Adrenal gland (tissue), 12 donors: Measurements from ENCODE around the gene DCTN2. TPM values are rescaled to one million over a fixed set of nuclear protein-coding genes. Genes with fewer than 3 reads are reported as not detected.
"Not testable (repeated sequence)": the region's sequence is repeated elsewhere in the genome, so short reads cannot be mapped to it uniquely, and the experiment has no call there.

Experiments used
- DNase-seq, 7 donors: peaks; one replicate each; pipeline ENCODE4 v3.0.0-alpha.2; 2019 to 2020
- H3K27ac ChIP-seq, 5 donors: fragments of 200-600 bp; sonication (generic) in 4 of 5; 1 replicate in 3 of 5; 2 replicates in 2 of 5; pipeline versions ENCODE4 v1.5.1 to v1.8.0; 2016 to 2020; ENCODE audit warnings: mild to moderate bottlenecking in 1 of 5
- H3K27me3 ChIP-seq: fragments of 200-600 bp; 2 replicates; pipeline ENCODE4 v1.8.0; 2021
- H3K36me3 ChIP-seq, 2 donors: fragments of 200-600 bp; replicated peaks in 1 of 2; 1 replicate in 1 of 2; 2 replicates in 1 of 2; pipeline versions ENCODE4 v1.5.1 to v1.8.0; 2018 to 2022
- H3K4me1 ChIP-seq, 2 donors: fragments of 200-600 bp; replicated peaks in 1 of 2; 1 replicate in 1 of 2; 2 replicates in 1 of 2; pipeline versions ENCODE4 v1.5.1 to v1.8.0; 2018 to 2021
- H3K4me3 ChIP-seq, 4 donors: fragments of 200-600 bp; sonication (generic) in 3 of 4; one replicate each; pipeline ENCODE4 v1.5.1; 2016 to 2018
- H3K9me3 ChIP-seq, 3 donors: fragments of 200-600 bp; sonication (generic) in 1 of 3; replicated peaks in 1 of 3; 1 replicate in 2 of 3; 2 replicates in 1 of 3; pipeline versions ENCODE4 v1.5.1 to v1.8.0; 2016 to 2021
- POLR2A ChIP-seq, 2 donors: fragments of 450-650 bp; IDR thresholded peaks; one replicate each; pipeline ENCODE4 v1.6.1; 2017; ENCODE audit warnings: antibody characterized with exemption in 2 of 2, mild to moderate bottlenecking in 2 of 2, moderate library complexity in 1 of 2
- WGBS, 4 donors: extraction: QIAGEN DNeasy Blood & Tissue Kit in 2 of 4; methylation state at CpG; one replicate each; pipeline versions ENCODE4 v1.1.5 to v1.1.7; 2013 to 2017; 5-methylcytosine and 5-hydroxymethylcytosine counted together
- intact Hi-C, 2 donors: fragments of 100-400 bp; cut with DNase I; formaldehyde crosslinking; loops; one replicate each; pipeline versions ENCODE4 v1.14.1 to v1.15.0; 2022 to 2023
- polyA plus RNA-seq, 3 donors: library from polyadenylated mRNA; stranded (reverse); fragments of 200-250 nt in 2 of 3; fragments of 350-450 nt in 1 of 3; fragmentation: Illumina TruSeq in 1 of 3; extraction: RNeasy Lipid Tissue Mini Kit (QIAGEN cat#74804) in 1 of 3; gene quantifications; one replicate each; pipeline ENCODE4 v1.2.3, GENCODE V29; 2013 to 2014
- total RNA-seq, 9 donors: library from RNA; depleted of rRNA in 4 of 9; stranded (reverse); fragments of >200 nt in 4 of 9; fragments of 120-200 nt in 1 of 9; fragmentation: NEBNext Ultra II Directional in 1 of 9; extraction: Animal tissue kit (Norgen Biotek cat#: 25700) in 1 of 9; gene quantifications; one replicate each; pipeline versions ENCODE4 v1.1.0 to v1.2.4, GENCODE V29; 2013 to 2023
- TF ChIP-seq, protein P1 (sequence below), 6 experiments: fragments of 450-650 bp in 4 of 6; fragments of 200-600 bp in 2 of 6; sonication (generic) in 1 of 6; IDR thresholded peaks; 1 replicate in 5 of 6; 2 replicates in 1 of 6; pipeline versions ENCODE4 v1.5.1 to v1.8.0; 2016 to 2021; ENCODE audit warnings: antibody characterized with exemption in 6 of 6, mild to moderate bottlenecking in 2 of 6, moderate library complexity in 1 of 6
- donor health status: healthy with polysubstance abuse.
- donor health status: Bipolar disorder and iron deficiency.
- donor health status: DM: yes; HTN: yes; CAD: no.
- donor health status: DM: no; HTN: no; CAD: no.
- donor health status: DM: no; HTN: no; CAD: no.
- donor health status: DM: yes; HTN: yes; CAD: no.

The DCTN2 gene
- total and polyA plus RNA-seq, 12 donors, result 81.2 to 238 (median 135) TPM

DNA sequence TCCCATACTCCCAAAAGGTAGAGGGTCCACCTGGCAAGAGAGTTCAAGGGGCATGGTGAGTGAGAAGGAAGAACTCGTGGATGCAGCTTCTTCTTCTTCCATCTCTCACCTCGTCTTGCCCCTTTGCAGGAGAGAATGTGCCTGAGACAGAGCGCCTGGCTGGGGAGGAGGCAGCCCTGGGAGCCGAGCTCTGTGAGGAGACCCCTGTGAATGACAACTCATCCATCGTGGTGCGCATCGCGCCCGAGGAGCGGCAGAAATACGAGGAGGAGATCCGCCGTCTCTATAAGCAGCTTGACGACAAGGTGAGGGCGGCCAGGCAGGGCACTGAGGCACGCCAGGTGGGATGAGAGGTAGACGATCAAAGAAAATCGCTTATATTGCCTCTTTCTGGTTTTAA, 22.9 kb upstream of the DCTN2 start:
- Histone ChIP-seq H3K27ac (no peak overlapping the region), H3K9me3 (no peaks in the 10 kb centered on the region), H3K4me1 (no peaks in the 10 kb centered on the region), H3K36me3 (no peaks in the 10 kb centered on the region), H3K27me3 (peaks cover 12% of the 10 kb centered on the region), H3K4me3 (no peak overlapping the region)
- intact Hi-C loops, result no loop called here
- TF ChIP-seq, protein P1, sequence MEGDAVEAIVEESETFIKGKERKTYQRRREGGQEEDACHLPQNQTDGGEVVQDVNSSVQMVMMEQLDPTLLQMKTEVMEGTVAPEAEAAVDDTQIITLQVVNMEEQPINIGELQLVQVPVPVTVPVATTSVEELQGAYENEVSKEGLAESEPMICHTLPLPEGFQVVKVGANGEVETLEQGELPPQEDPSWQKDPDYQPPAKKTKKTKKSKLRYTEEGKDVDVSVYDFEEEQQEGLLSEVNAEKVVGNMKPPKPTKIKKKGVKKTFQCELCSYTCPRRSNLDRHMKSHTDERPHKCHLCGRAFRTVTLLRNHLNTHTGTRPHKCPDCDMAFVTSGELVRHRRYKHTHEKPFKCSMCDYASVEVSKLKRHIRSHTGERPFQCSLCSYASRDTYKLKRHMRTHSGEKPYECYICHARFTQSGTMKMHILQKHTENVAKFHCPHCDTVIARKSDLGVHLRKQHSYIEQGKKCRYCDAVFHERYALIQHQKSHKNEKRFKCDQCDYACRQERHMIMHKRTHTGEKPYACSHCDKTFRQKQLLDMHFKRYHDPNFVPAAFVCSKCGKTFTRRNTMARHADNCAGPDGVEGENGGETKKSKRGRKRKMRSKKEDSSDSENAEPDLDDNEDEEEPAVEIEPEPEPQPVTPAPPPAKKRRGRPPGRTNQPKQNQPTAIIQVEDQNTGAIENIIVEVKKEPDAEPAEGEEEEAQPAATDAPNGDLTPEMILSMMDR (IDR thresholded peaks at IDR 0.05), result no peak
- TF ChIP-seq POLR2A (IDR thresholded peaks at IDR 0.05), result no peak
- WGBS, 4 donors, result 74 to 89% (median 83%) methylated on average over 16 to 18 of the region's 18 CpGs
- DNase-seq, result no peak

DNA sequence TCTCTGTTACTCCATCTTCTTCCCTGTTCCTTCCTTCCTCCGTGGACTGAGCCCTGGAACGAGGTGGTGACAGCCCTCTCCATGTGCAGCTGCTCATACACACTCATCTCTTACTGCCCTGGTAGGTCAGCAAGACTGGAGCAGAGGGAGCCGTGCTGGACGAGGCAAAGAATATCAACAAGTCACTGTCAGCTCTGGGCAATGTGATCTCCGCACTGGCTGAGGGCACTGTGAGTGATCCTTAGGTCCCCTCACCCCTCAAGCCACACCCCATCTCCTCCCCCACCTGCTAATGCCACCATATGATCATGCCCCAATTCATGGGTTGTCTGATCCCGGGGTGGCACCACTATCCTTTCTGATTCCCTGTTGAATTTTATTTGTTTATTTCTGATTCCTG, 21.8 kb upstream of the DCTN2 start:
- Histone ChIP-seq H3K27ac (no peak overlapping the region), H3K4me3 (no peak overlapping the region), H3K9me3 (no peaks in the 10 kb centered on the region), H3K4me1 (no peaks in the 10 kb centered on the region), H3K36me3 (no peaks in the 10 kb centered on the region), H3K27me3 (peaks cover 12% of the 10 kb centered on the region)
- TF ChIP-seq POLR2A (IDR thresholded peaks at IDR 0.05), result no peak
- TF ChIP-seq, protein P1 (IDR thresholded peaks at IDR 0.05), result no peak
- intact Hi-C loops, result no loop called here
- DNase-seq, result no peak
- 54 to 77% (median 69%) methylated on average over 5 to 6 of the region's 6 CpGs for WGBS, 4 donors

DNA sequence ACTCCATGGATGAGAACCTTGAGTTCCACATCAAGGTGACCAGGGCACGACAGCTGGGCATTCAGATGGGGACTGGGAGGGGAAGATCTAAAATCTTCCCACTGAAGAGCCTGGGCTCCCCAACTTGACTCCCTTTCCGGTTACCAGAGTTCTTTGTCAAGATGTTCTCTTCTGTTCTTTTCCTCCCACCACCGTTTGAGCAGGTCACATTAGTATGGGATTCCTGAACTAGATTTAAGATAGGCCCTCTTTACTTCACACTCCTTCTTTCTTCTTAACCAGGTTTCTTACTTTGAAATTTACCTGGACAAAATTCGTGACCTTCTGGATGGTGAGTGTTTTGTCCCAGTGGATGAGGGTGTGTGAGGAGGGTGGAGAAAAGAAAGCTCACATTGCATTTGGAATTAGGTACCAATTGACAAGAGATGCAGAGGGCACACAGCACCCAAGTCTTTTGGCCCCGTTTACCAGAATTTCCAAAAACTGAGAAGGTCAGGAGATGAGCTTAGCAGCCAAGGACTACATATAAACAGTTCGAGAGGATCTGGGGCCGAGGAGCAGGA, 17.3 kb upstream of the DCTN2 start:
- intact Hi-C loops, result no loop called here
- Histone ChIP-seq H3K27ac (no peak overlapping the region), H3K4me1 (no peaks in the 10 kb centered on the region), H3K36me3 (no peaks in the 10 kb centered on the region), H3K27me3 (peaks cover 12% of the 10 kb centered on the region), H3K9me3 (no peaks in the 10 kb centered on the region), H3K4me3 (no peak overlapping the region)
- DNase-seq, result no peak
- 78 to 83% (median 81%) methylated on average over 7 of the region's 7 CpGs for WGBS, 4 donors
- TF ChIP-seq, protein P1 (IDR thresholded peaks at IDR 0.05), result no peak
- TF ChIP-seq POLR2A (IDR thresholded peaks at IDR 0.05), result no peak

DNA sequence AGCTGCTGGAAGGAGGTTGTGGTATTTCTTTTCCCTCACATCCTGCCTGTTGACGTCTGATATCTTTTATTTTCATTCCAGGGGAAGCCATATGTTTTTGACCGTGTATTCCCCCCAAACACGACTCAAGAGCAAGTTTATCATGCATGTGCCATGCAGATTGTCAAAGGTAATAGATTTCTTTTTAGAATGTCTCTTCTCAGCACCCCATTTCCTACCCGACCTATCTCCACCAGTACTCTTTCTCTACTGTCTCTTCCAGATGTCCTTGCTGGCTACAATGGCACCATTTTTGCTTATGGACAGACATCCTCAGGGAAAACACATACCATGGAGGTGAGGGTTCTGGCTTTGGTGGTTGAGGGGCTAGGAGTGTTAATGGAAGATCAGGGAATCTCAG, 16.4 kb upstream of the DCTN2 start:
- WGBS, 4 donors, result 51 to 57% (median 54%) methylated on average over 4 of the region's 4 CpGs
- Histone ChIP-seq H3K4me1 (no peaks in the 10 kb centered on the region), H3K27me3 (peaks cover 12% of the 10 kb centered on the region), H3K27ac (no peak overlapping the region), H3K9me3 (no peaks in the 10 kb centered on the region), H3K4me3 (no peak overlapping the region), H3K36me3 (no peaks in the 10 kb centered on the region)
- intact Hi-C loops, result no loop called here
- TF ChIP-seq, protein P1 (IDR thresholded peaks at IDR 0.05), result no peak
- TF ChIP-seq POLR2A (IDR thresholded peaks at IDR 0.05), result no peak
- DNase-seq, result no peak

DNA sequence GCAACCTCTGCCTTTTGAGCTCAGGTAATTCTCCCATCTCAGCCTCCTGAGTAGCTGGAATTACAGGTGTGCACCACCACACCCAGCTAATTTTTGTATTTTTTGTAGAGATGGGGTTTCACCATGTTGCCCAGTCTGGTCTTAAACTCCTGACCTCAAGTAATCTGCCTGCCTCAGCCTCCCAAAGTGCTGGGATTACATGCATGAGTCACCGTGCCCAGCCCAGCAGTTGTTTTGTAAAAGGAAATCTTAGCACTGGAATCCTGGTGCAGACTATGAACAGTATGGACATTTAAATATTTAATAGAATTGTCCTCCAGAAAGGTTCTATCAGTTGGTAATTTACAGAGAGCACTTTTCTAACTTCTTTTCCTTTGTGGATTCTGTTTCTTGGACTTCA, 14.1 kb upstream of the DCTN2 start:
- 71 to 83% (median 72%) methylated on average over 1 of the region's 1 CpG for WGBS, 4 donors
- H3K36me3 ChIP-seq, DNase-seq, H3K4me1 ChIP-seq, H3K9me3 ChIP-seq, H3K27me3 ChIP-seq, H3K4me3 ChIP-seq, H3K27ac ChIP-seq, intact Hi-C loops: not testable (repeated sequence)
